ENCODE results near the gene GPR35. TPM values are rescaled to one million over a fixed set of nuclear protein-coding genes. Genes with fewer than 3 reads are reported as not detected.

GPR35 gene
- total RNA-seq, 1 experiment from 2014 or later: 4.2 TPM

GRCh38 chr2:240576436-240577205, 48.7 kb upstream of the GPR35 start (continued):
- TF ChIP-seq, protein P1, sequence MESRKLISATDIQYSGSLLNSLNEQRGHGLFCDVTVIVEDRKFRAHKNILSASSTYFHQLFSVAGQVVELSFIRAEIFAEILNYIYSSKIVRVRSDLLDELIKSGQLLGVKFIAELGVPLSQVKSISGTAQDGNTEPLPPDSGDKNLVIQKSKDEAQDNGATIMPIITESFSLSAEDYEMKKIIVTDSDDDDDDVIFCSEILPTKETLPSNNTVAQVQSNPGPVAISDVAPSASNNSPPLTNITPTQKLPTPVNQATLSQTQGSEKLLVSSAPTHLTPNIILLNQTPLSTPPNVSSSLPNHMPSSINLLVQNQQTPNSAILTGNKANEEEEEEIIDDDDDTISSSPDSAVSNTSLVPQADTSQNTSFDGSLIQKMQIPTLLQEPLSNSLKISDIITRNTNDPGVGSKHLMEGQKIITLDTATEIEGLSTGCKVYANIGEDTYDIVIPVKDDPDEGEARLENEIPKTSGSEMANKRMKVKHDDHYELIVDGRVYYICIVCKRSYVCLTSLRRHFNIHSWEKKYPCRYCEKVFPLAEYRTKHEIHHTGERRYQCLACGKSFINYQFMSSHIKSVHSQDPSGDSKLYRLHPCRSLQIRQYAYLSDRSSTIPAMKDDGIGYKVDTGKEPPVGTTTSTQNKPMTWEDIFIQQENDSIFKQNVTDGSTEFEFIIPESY (IDR thresholded peaks at IDR 0.05; ENCODE audit: extremely low read depth, insufficient replicate concordance, low read length): no peak

GRCh38 chr2:240577281-240578109, 47.8 kb upstream of the GPR35 start:
- TF ChIP-seq TCF7L2 (IDR thresholded peaks at IDR 0.05; ENCODE audit: borderline replicate concordance, extremely low read depth, insufficient read depth, insufficient read length) (no peak), RAD21 (IDR thresholded peaks at IDR 0.05; ENCODE audit: low read depth) (no peak), SRF (IDR thresholded peaks at IDR 0.05; ENCODE audit: low read depth) (no peak), FOSL1 (IDR thresholded peaks at IDR 0.05; ENCODE audit: low read depth) (no peak), POLR2A (IDR thresholded peaks at IDR 0.05; ENCODE audit: borderline replicate concordance, extremely low read depth, insufficient read depth, insufficient read length) (no peak), ELF1 (IDR thresholded peaks at IDR 0.05; ENCODE audit: borderline replicate concordance, low read depth) (no peak), SP1 (IDR thresholded peaks at IDR 0.05; ENCODE audit: low read depth) (no peak), CEBPB (IDR thresholded peaks at IDR 0.05; ENCODE audit: low read depth) (no peak), EGR1 (IDR thresholded peaks at IDR 0.05; ENCODE audit: low read depth) (no peak), REST (IDR thresholded peaks at IDR 0.05; ENCODE audit: low read depth) (no peak), EZH2 (IDR thresholded peaks at IDR 0.05) (no peak), EZH2phosphoT487 (IDR thresholded peaks at IDR 0.05; ENCODE audit: borderline replicate concordance) (no peak)
- TF ChIP-seq, protein P1 (IDR thresholded peaks at IDR 0.05; ENCODE audit: extremely low read depth, insufficient replicate concordance, low read length): no peak
- RAD21 ChIA-PET (ENCODE audit: low non-redundant PET in 1 of 2, low total read pairs in 2 of 2, uncharacterized antibody in 2 of 2, unreplicated experiment in 2 of 2): interaction anchor here in 1 of 2 experiments (0.6 kb wide), 1 partner anchor 158 kb away, joined by 4 read pairs; no protein-coding TSS in a partner anchor
- Histone ChIP-seq H3K9ac (ENCODE audit: low read length) (no peak overlapping the region), H3K4me1 (ENCODE audit: control insufficient read depth in 1 of 2, insufficient read depth in 2 of 2, low read length in 2 of 2) (peaks cover 35 to 39% of the 10 kb centered on the region in 2 experiments), H3K36me3 (ENCODE audit: control insufficient read depth in 1 of 2, insufficient read depth in 2 of 2, low read length in 2 of 2) (no peaks in the 10 kb centered on the region), H3K4me3 (replicated peaks in 1 of 2; ENCODE audit: low read depth in 1 of 2, low read length in 2 of 2) (no peak overlapping the region), H4K20me1 (ENCODE audit: insufficient read depth) (no peaks in the 10 kb centered on the region), H3K27me3 (ENCODE audit: insufficient read depth, low read length) (no peaks in the 10 kb centered on the region), H3K9me2 (ENCODE audit: insufficient read depth) (no peaks in the 10 kb centered on the region), H3K79me2 (ENCODE audit: insufficient read depth, low read length) (peaks cover 36% of the 10 kb centered on the region), H3K4me2 (ENCODE audit: low read length) (no peak overlapping the region), H2AFZ (ENCODE audit: low read depth, low read length, poor library complexity, severe bottlenecking) (no peak overlapping the region), H3K9me3 (ENCODE audit: control insufficient read depth in 1 of 2, insufficient read depth in 1 of 2, low read depth in 1 of 2, low read length in 2 of 2) (no peaks in the 10 kb centered on the region), H3K27ac (ENCODE audit: low read depth, low read length) (no peak overlapping the region)
- intact Hi-C loops (cut with micrococcal nuclease): no loop called here
- TSS peak; percentile 7 for BruUV-seq (replicated peaks)
- DNase-seq (ENCODE audit: low read depth, low spot score) (no peak), ATAC-seq (no peak)
- CTCF ChIA-PET: interaction anchor here (3.7 kb wide), 1 partner anchor 11 kb away, joined by 48 read pairs; no protein-coding TSS in a partner anchor
- POLR2A ChIA-PET: no interaction called here

All from HCT116 (cell line).